DMS 273 (cell line): ENCODE measurements around the gene OTOG.

Experiments used
- DNase-seq: peaks from one replicate; lab custom pipeline; 2025; ENCODE audit not compliant: unreplicated experiment; lab: John Stamatoyannopoulos, UW

The OTOG gene

DNA sequence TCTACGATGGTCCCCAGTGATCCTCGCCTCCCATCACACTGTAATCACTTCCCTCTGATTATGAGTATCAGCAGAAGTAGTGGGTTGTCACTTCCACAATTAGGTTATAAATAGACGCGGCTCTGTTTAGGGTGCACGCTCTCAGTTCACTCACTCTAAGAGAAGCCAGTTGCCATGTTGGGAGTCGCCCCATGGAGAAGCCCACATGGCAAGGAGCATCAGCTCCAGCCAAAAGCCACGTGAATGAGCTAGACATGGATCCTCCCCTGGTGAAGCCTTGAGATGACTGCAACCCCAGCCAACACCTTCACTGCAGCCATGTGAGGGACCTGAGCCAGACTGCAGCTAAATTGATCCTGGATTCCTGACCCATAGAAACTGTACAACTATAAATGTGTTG is 145.9 kb downstream of the OTOG start:
- DNase-seq, result no peak

- DNase-seq, result no peak
Observed at GRCh38 chr11:17693531-17693930, 146.5 kb downstream of the OTOG start.

GRCh38 chr11:17694494-17695110 is 147.5 kb downstream of the OTOG start:
- DNase-seq, result no peak

- no peak for DNase-seq
Observed at GRCh38 chr11:17695454-17696441, 148.7 kb downstream of the OTOG start.

DNA sequence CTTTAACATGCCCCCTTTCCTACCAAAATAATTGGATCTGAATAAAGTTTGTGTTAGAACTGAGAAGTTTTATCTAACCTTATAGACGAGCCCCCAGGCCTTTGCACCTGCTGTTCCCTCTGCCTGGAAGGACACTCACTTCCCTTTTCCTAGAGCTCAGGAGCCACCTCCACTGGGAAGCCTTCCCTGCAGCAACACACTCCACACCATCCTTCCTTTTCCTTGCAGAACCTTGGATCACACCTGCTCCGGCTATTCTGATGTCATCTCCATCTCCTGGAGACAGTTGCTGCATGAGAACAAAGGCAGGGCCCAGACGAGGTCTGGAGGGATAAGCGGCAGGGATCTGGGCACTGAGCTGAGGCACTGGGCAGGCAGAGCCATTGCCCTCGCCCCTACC is 149.7 kb downstream of the OTOG start:
- no peak for DNase-seq
